ENCODE results near the gene FLNA.
"Not testable (repeated sequence)": the region's sequence is repeated elsewhere in the genome, so short reads cannot be mapped to it uniquely, and the experiment has no call there.

Gene FLNA

GRCh38 chrX:154374313-154375155 lies at the start of gene FLNA:
Gene FLNA, minus strand, starts transcription at chrX:154374634. Its CDS starts 3,389 bp downstream, at chrX:154371245.
- DNase-seq = peak; percentile 52

GRCh38 chrX:154420402-154420756 lies 45.9 kb upstream of the FLNA start:
- DNase-seq = no peak

- DNase-seq = no peak
Measured at GRCh38 chrX:154419688-154420401, 45.4 kb upstream of the FLNA start.

- DNase-seq = no peak
Measured at GRCh38 chrX:154419189-154419588, 44.8 kb upstream of the FLNA start.

- DNase-seq = peak; percentile 75
Measured at GRCh38 chrX:154417157-154417556, 42.7 kb upstream of the FLNA start.

- no peak for DNase-seq
Measured at GRCh38 chrX:154413142-154413541, 38.7 kb upstream of the FLNA start.

GRCh38 chrX:154412468-154412867 lies 38.0 kb upstream of the FLNA start:
- DNase-seq = no peak

GRCh38 chrX:154411981-154412340 lies 37.5 kb upstream of the FLNA start:
- peak; percentile 71 for DNase-seq

GRCh38 chrX:154409222-154409871 lies 34.9 kb upstream of the FLNA start, which contains the start of gene DNASE1L1:
Gene DNASE1L1, minus strand, starts transcription at chrX:154409254. Its CDS starts 3,686 bp downstream, at chrX:154405568.
- DNase-seq = no peak

GRCh38 chrX:154408659-154409221 lies 34.3 kb upstream of the FLNA start:
- no peak for DNase-seq

- no peak for DNase-seq
Measured at GRCh38 chrX:154404625-154405192, 30.3 kb upstream of the FLNA start.

GRCh38 chrX:154403858-154404257 lies 29.4 kb upstream of the FLNA start:
- DNase-seq = no peak

GRCh38 chrX:154403192-154403591 lies 28.8 kb upstream of the FLNA start:
- DNase-seq = no peak

- no peak for DNase-seq
Measured at GRCh38 chrX:154402622-154403127, 28.2 kb upstream of the FLNA start.

GRCh38 chrX:154401918-154402621 lies 27.6 kb upstream of the FLNA start:
- DNase-seq = no peak

- DNase-seq = no peak
Measured at GRCh38 chrX:154401045-154401799, 26.8 kb upstream of the FLNA start.

- not testable (repeated sequence) for DNase-seq
Measured at GRCh38 chrX:154400369-154400817, 26.0 kb upstream of the FLNA start.

GRCh38 chrX:154399527-154400368 lies 25.3 kb upstream of the FLNA start:
- DNase-seq = no peak

- DNase-seq = peak; percentile 79
Measured at GRCh38 chrX:154398668-154399526, 24.5 kb upstream of the FLNA start.
